H9 (cell line): ENCODE measurements around the gene CD93. TPM values are rescaled to one million over a fixed set of nuclear protein-coding genes. Genes with fewer than 3 reads are reported as not detected.

Source experiments
- DNase-seq: peaks from one replicate; pipeline ENCODE4 v3.0.0-alpha.2; 2017
- H2AFZ ChIP-seq: one replicate; pipeline ENCODE4 v1.6.1; 2013; ENCODE audit warnings: mild to moderate bottlenecking, low read length, control low read depth, moderate library complexity
- H2AK5ac ChIP-seq: 2 replicates; pipeline ENCODE4 v1.6.1; 2013; ENCODE audit warnings: low read length, control low read depth, mixed read lengths; ENCODE audit not compliant: insufficient read length
- H2BK120ac ChIP-seq: one replicate; pipeline ENCODE4 v1.6.1; 2013; ENCODE audit warnings: low read depth, mild to moderate bottlenecking, low read length, control low read depth, inconsistent platforms; ENCODE audit not compliant: poor library complexity, severe bottlenecking
- H2BK12ac ChIP-seq: 2 replicates; pipeline ENCODE4 v1.6.1; 2013; ENCODE audit warnings: low read length, control low read depth, mixed read lengths, low read depth; ENCODE audit not compliant: insufficient read length
- H2BK15ac ChIP-seq: 2 replicates; pipeline ENCODE4 v1.6.1; 2013; ENCODE audit warnings: low read depth, low read length, control low read depth
- H2BK20ac ChIP-seq: one replicate; pipeline ENCODE4 v1.6.1; 2013; ENCODE audit warnings: low read depth, mild to moderate bottlenecking, low read length, control low read depth, inconsistent platforms; ENCODE audit not compliant: poor library complexity, severe bottlenecking
- H2BK5ac ChIP-seq: 2 replicates; pipeline ENCODE4 v1.6.1; 2013; ENCODE audit warnings: low read length, control low read depth, mixed read lengths; ENCODE audit not compliant: insufficient read length
- H3K14ac ChIP-seq: 2 replicates; pipeline ENCODE4 v1.6.1; 2013; ENCODE audit warnings: low read length, control low read depth; ENCODE audit not compliant: insufficient read depth
- H3K18ac ChIP-seq: 2 replicates; pipeline ENCODE4 v1.6.1; 2013; ENCODE audit warnings: low read depth, mild to moderate bottlenecking, mixed read lengths, low read length, control low read depth; ENCODE audit not compliant: insufficient read length
- H3K23ac ChIP-seq: 2 replicates; pipeline ENCODE4 v1.6.1; 2013; ENCODE audit warnings: low read length, control low read depth, mixed read lengths, low read depth; ENCODE audit not compliant: insufficient read length
- H3K23me2 ChIP-seq: 2 replicates; pipeline ENCODE4 v1.6.1; 2013; ENCODE audit warnings: low read depth, mild to moderate bottlenecking, mixed read lengths, low read length, control low read depth; ENCODE audit not compliant: insufficient read length, poor library complexity, severe bottlenecking
- H3K27ac ChIP-seq: 2 replicates; pipeline ENCODE4 v1.5.1; 2013; ENCODE audit warnings: low read length, control low read depth, mixed read lengths, low read depth; ENCODE audit not compliant: insufficient read length
- H3K27me3 ChIP-seq: 2 replicates; pipeline ENCODE4 v1.6.1; 2013; ENCODE audit warnings: low read length, control low read depth, inconsistent platforms; ENCODE audit not compliant: insufficient read depth
- H3K4ac ChIP-seq: 2 replicates; pipeline ENCODE4 v1.6.1; 2013; ENCODE audit warnings: low read depth, mild to moderate bottlenecking, control low read depth, inconsistent platforms, low read length, moderate library complexity
- H3K4me1 ChIP-seq: 2 replicates; pipeline ENCODE4 v1.6.1; 2013; ENCODE audit warnings: low read length, control low read depth, inconsistent platforms; ENCODE audit not compliant: insufficient read depth
- H3K4me2 ChIP-seq: 2 replicates; pipeline ENCODE4 v1.6.1; 2013; ENCODE audit warnings: low read length, control low read depth, mixed read lengths; ENCODE audit not compliant: insufficient read length, insufficient read depth
- H3K56ac ChIP-seq: 2 replicates; pipeline ENCODE4 v1.6.1; 2013; ENCODE audit warnings: low read depth, mild to moderate bottlenecking, mixed read lengths, low read length, control low read depth; ENCODE audit not compliant: insufficient read length
- H3K79me1 ChIP-seq: 2 replicates; pipeline ENCODE4 v1.6.1; 2013; ENCODE audit warnings: low read depth, mild to moderate bottlenecking, moderate library complexity, low read length, control low read depth, inconsistent platforms; ENCODE audit not compliant: insufficient read depth, poor library complexity, severe bottlenecking
- H3K79me2 ChIP-seq: 2 replicates; pipeline ENCODE4 v1.6.1; 2013; ENCODE audit warnings: low read length, control low read depth, inconsistent platforms; ENCODE audit not compliant: insufficient read depth
- H3K9ac ChIP-seq: 2 replicates; pipeline ENCODE4 v1.6.1; 2013; ENCODE audit warnings: low read length, control low read depth, mixed read lengths; ENCODE audit not compliant: insufficient read length; ENCODE audit errors: extremely low read depth
- H3K9me3 ChIP-seq: one replicate; pipeline ENCODE4 v1.6.1; 2013; ENCODE audit warnings: low read depth, low read length, inconsistent platforms; ENCODE audit not compliant: control insufficient read depth
- H3T11ph ChIP-seq: one replicate; pipeline ENCODE4 v1.6.1; 2013; ENCODE audit warnings: mild to moderate bottlenecking, low read length, control low read depth, inconsistent platforms
- H4K20me1 ChIP-seq: one replicate; pipeline ENCODE4 v1.6.1; 2013; ENCODE audit not compliant: control insufficient read depth, insufficient read length, insufficient read depth
- H4K5ac ChIP-seq: 2 replicates; pipeline ENCODE4 v1.6.1; 2013; ENCODE audit warnings: low read depth, mild to moderate bottlenecking, mixed read lengths, low read length, control low read depth; ENCODE audit not compliant: insufficient read length
- H4K8ac ChIP-seq: replicated peaks from 2 replicates; pipeline ENCODE4 v1.6.1; 2013; ENCODE audit warnings: low read length, control low read depth, mixed read lengths, low read depth; ENCODE audit not compliant: insufficient read length
- H4K91ac ChIP-seq: 2 replicates; pipeline ENCODE4 v1.6.1; 2013; ENCODE audit warnings: low read depth, mild to moderate bottlenecking, moderate library complexity, mixed read lengths, low read length, control low read depth; ENCODE audit not compliant: insufficient read length
- H3K27ac Mint-ChIP-seq, 3 experiments: 2 replicates in 2 of 3; 3 replicates in 1 of 3; pipeline ENCODE4 v1.8.0; 2020 to 2021; ENCODE audit warnings: mixed read lengths in 3 of 3, mild to moderate bottlenecking in 1 of 3, moderate library complexity in 1 of 3
- H3K27me3 Mint-ChIP-seq: 2 replicates; pipeline ENCODE4 v1.8.0; 2021; ENCODE audit warnings: low read depth, mild to moderate bottlenecking, moderate library complexity, mixed read lengths
- H3K36me3 Mint-ChIP-seq, 3 experiments: 2 replicates in 2 of 3; 3 replicates in 1 of 3; pipeline ENCODE4 v1.8.0; 2020 to 2021; ENCODE audit warnings: low read depth in 3 of 3, mixed read lengths in 3 of 3; ENCODE audit not compliant: insufficient read depth in 1 of 3
- H3K4me1 Mint-ChIP-seq, 2 experiments: 2 replicates each; pipeline ENCODE4 v1.8.0; 2020; ENCODE audit warnings: mixed read lengths in 2 of 2
- H3K4me3 Mint-ChIP-seq, 2 experiments: 2 replicates in 1 of 2; 3 replicates in 1 of 2; pipeline ENCODE4 v1.8.0; 2020 to 2021; ENCODE audit warnings: mild to moderate bottlenecking in 2 of 2, mixed read lengths in 2 of 2, moderate library complexity in 1 of 2
- H3K9me3 Mint-ChIP-seq, 2 experiments: 2 replicates in 1 of 2; 3 replicates in 1 of 2; pipeline ENCODE4 v1.8.0; 2020; ENCODE audit warnings: mild to moderate bottlenecking in 2 of 2, mixed read lengths in 2 of 2, moderate library complexity in 1 of 2
- WGBS: extraction: QIAGEN DNeasy Blood & Tissue Kit; methylation state at CpG from one replicate; pipeline ENCODE4 v1.1.7; 2013; ENCODE audit warnings: missing lambda C conversion rate, low lambda C conversion rate, mixed read lengths; ENCODE audit not compliant: insufficient read length; ENCODE audit errors: extremely low coverage; 5-methylcytosine and 5-hydroxymethylcytosine counted together
- total RNA-seq: library from RNA; stranded (reverse); gene quantifications from 2 replicates; pipeline ENCODE4 v1.2.1, GENCODE V29; 2021
- TF ChIP-seq, protein P1 (sequence below): fragments of 200-600 bp; sonication (generic); conservative IDR thresholded peaks from 3 replicates; pipeline ENCODE4 v1.8.0; 2021; ENCODE audit warnings: antibody characterized with exemption, mild to moderate bottlenecking

CD93 gene
- total RNA-seq, 1 experiment from 2014 or later: not detected

- H3K27ac ChIP-seq: no peak overlapping the region
- H3K9ac ChIP-seq: no peak overlapping the region
- H4K20me1 ChIP-seq: no peaks in the 10 kb centered on the region
- no peak overlapping the region for H3K56ac ChIP-seq
- H4K5ac ChIP-seq: no peak overlapping the region
- Mint-ChIP-seq H3K27me3 (peaks cover 8% of the 10 kb centered on the region; the same call in 1 of the 2 replicates), H3K9me3 (no peaks in the 10 kb centered on the region), H3K4me3 (no peak overlapping the region), H3K36me3 (no peaks in the 10 kb centered on the region), H3K4me1 (peaks cover 15 to 20% of the 10 kb centered on the region in 2 experiments), H3K27ac (no peak overlapping the region; a peak in 1 of 7 replicates)
- no peak overlapping the region for H2BK5ac ChIP-seq
- H3K18ac ChIP-seq: no peak overlapping the region
- no CpG with 5 or more reads among the region's 3 CpGs for WGBS
- DNase-seq: no peak
- H2BK12ac ChIP-seq: no peak overlapping the region
- no peaks in the 10 kb centered on the region for H3K27me3 ChIP-seq
- H3K14ac ChIP-seq: no peak overlapping the region
- TF ChIP-seq, protein P1, sequence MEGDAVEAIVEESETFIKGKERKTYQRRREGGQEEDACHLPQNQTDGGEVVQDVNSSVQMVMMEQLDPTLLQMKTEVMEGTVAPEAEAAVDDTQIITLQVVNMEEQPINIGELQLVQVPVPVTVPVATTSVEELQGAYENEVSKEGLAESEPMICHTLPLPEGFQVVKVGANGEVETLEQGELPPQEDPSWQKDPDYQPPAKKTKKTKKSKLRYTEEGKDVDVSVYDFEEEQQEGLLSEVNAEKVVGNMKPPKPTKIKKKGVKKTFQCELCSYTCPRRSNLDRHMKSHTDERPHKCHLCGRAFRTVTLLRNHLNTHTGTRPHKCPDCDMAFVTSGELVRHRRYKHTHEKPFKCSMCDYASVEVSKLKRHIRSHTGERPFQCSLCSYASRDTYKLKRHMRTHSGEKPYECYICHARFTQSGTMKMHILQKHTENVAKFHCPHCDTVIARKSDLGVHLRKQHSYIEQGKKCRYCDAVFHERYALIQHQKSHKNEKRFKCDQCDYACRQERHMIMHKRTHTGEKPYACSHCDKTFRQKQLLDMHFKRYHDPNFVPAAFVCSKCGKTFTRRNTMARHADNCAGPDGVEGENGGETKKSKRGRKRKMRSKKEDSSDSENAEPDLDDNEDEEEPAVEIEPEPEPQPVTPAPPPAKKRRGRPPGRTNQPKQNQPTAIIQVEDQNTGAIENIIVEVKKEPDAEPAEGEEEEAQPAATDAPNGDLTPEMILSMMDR: no peak
- no peaks in the 10 kb centered on the region for H3K23me2 ChIP-seq
- no peaks in the 10 kb centered on the region for H3K79me1 ChIP-seq
- H3K79me2 ChIP-seq: no peaks in the 10 kb centered on the region
- no peak overlapping the region for H3T11ph ChIP-seq
- no peak overlapping the region for H3K4ac ChIP-seq
- no peak overlapping the region for H2BK120ac ChIP-seq
- no peak overlapping the region for H2AK5ac ChIP-seq
- no peak overlapping the region for H2AFZ ChIP-seq
- no peaks in the 10 kb centered on the region for H3K4me1 ChIP-seq
- no peak overlapping the region for H3K23ac ChIP-seq
- no peak overlapping the region for H3K4me2 ChIP-seq
- no peak overlapping the region for H2BK20ac ChIP-seq
- no peak overlapping the region for H4K91ac ChIP-seq
- no peaks in the 10 kb centered on the region for H3K9me3 ChIP-seq
- no peak overlapping the region for H4K8ac ChIP-seq
- H2BK15ac ChIP-seq: no peak overlapping the region
These were observed 9.4 kb upstream of the CD93 start for GRCh38 chr20:23095499-23095898.
